Activated CD4-positive, alpha-beta T cell treated with anti-CD3 and anti-CD28 coated beads, Interleukin-2, Interleukin-6, amounts not matched to agents 100 ng/mL and 50 ng/mL, durations not matched to agents 16 hours and 8 hours (primary cell): ENCODE measurements around the gene SLC12A6.
"Not testable (repeated sequence)": the region's sequence is repeated elsewhere in the genome, so short reads cannot be mapped to it uniquely, and the experiment has no call there.

Source experiments
- DNase-seq: peaks from one replicate; pipeline ENCODE4 v3.0.0-alpha.2; 2020

SLC12A6 gene

GRCh38 chr15:34355241-34355640, 17.7 kb upstream of the SLC12A6 start:
- DNase-seq, result no peak

GRCh38 chr15:34354286-34354685, 16.7 kb upstream of the SLC12A6 start:
- DNase-seq, result no peak

GRCh38 chr15:34353627-34354026, 16.0 kb upstream of the SLC12A6 start:
- no peak for DNase-seq

GRCh38 chr15:34352996-34353395, 15.4 kb upstream of the SLC12A6 start:
- not testable (repeated sequence) for DNase-seq

- no peak for DNase-seq
Observed at GRCh38 chr15:34349769-34350168, 12.2 kb upstream of the SLC12A6 start.

GRCh38 chr15:34348735-34349300, 11.2 kb upstream of the SLC12A6 start:
- DNase-seq, result no peak

- DNase-seq, result no peak
Observed at GRCh38 chr15:34347951-34348638, 10.5 kb upstream of the SLC12A6 start.

GRCh38 chr15:34342737-34343575, 5.4 kb upstream of the SLC12A6 start, which contains the start of the genes NOP10 and NUTM1:
TSS of gene NOP10 (minus strand) at chr15:34343136. CDS start at chr15:34343073, 63 bp downstream.
TSS of gene NUTM1 (plus strand) at chr15:34343315. CDS start at chr15:34343697, 382 bp downstream.
- DNase-seq, result peak; percentile 98

GRCh38 chr15:34342213-34342736, 4.7 kb upstream of the SLC12A6 start:
- DNase-seq, result not testable (repeated sequence)

- no peak for DNase-seq
Observed at GRCh38 chr15:34341381-34342212, 4.0 kb upstream of the SLC12A6 start.

GRCh38 chr15:34339946-34340345, 2.4 kb upstream of the SLC12A6 start:
- no peak for DNase-seq

- DNase-seq, result no peak
Observed at GRCh38 chr15:34338347-34338746, 766 bp upstream of the SLC12A6 start.

- DNase-seq, result peak; percentile 38
Observed at GRCh38 chr15:34336991-34337556, 507 bp downstream of the SLC12A6 start.

GRCh38 chr15:34336231-34336990, 1.2 kb downstream of the SLC12A6 start:
- no peak for DNase-seq

- DNase-seq, result peak; percentile 64
Observed at GRCh38 chr15:34335176-34336032, 2.2 kb downstream of the SLC12A6 start.

- DNase-seq, result no peak
Observed at GRCh38 chr15:34334672-34335071, 2.9 kb downstream of the SLC12A6 start.

GRCh38 chr15:34332553-34333120, 4.9 kb downstream of the SLC12A6 start:
- DNase-seq, result no peak

GRCh38 chr15:34331809-34332208, 5.8 kb downstream of the SLC12A6 start:
- peak; percentile 62 for DNase-seq

GRCh38 chr15:34330279-34330678, 7.3 kb downstream of the SLC12A6 start:
- no peak for DNase-seq

GRCh38 chr15:34329006-34329405, 8.6 kb downstream of the SLC12A6 start:
- no peak for DNase-seq
